Fibroblast of lung (primary cell): Measurements from ENCODE around the gene FAM13C.

Source experiments
- CTCF ChIP-seq, 2 donors: IDR thresholded peaks in 1 of 2; conservative IDR thresholded peaks in 1 of 2; 1 replicate in 1 of 2; 2 replicates in 1 of 2; pipeline ENCODE4 v1.5.1; 2011 to 2012; ENCODE audit warnings: low read length in 2 of 2, control low read depth in 1 of 2, inconsistent platforms in 1 of 2, low read depth in 1 of 2, mild to moderate bottlenecking in 1 of 2
- EZH2 ChIP-seq: IDR thresholded peaks from 2 replicates; pipeline ENCODE4 v1.5.1; 2012; ENCODE audit warnings: low read length, control low read depth, mild to moderate bottlenecking; ENCODE audit errors: missing control alignments

GRCh38 chr10:59360605-59361405 lies 1.5 kb downstream of the FAM13C start:
- no peak for TF ChIP-seq CTCF (conservative IDR thresholded peaks at IDR 0.05 in 1 of 2, IDR thresholded peaks at IDR 0.05 in 1 of 2; ENCODE audit: low read depth in 1 of 2, low read length in 2 of 2)
- no peak for TF ChIP-seq EZH2
